K562 (cell line): ENCODE data around the gene SPTLC3. TPM values are rescaled to one million over a fixed set of nuclear protein-coding genes. Genes with fewer than 3 reads are reported as not detected.

Source experiments
- ATAC-seq: fragments of 200-7000 bp; cut with Tn5 transposase; 3 replicates; pipeline ENCODE4 v1.9.1; 2020; ENCODE audit warnings: moderate library complexity
- BruUV-seq: library from RNA; stranded (reverse); fragments of 400-500 nt; replicated peaks from 2 replicates; lab custom pipeline; 2021; lab: Mats Ljungman, UMichigan
- CTCF ChIA-PET: fragments of 300-600 bp; formaldehyde crosslinking; extraction: SDS; loops from one replicate; lab custom pipeline; 2021; ENCODE audit warnings: low intra/inter-chr PET ratio; lab: Yijun Ruan, JAX
- POLR2A ChIA-PET: fragments of 300-600, 350-650 bp; sonication (Branson Sonifier 250); formaldehyde crosslinking; extraction: SDS; loops from one replicate; lab custom pipeline; 2021; ENCODE audit warnings: antibody characterized with exemption, inconsistent platforms; lab: Yijun Ruan, JAX
- DNase-seq, 4 experiments: peaks; one replicate each; pipeline versions ENCODE4 v3.0.0 to v3.0.0-alpha.2; 2011 to 2018; ENCODE audit warnings: low spot score in 3 of 4, mixed read lengths in 3 of 4; ENCODE audit errors: extremely low read depth in 1 of 4
- FAIRE-seq: peaks from 2 replicates; lab custom pipeline; 2011; peaks lifted over from hg19 to GRCh38; lab: Jason Lieb, UNC
- H2AFZ ChIP-seq: 2 replicates; pipeline ENCODE4 v1.6.0; 2011; ENCODE audit warnings: low read depth, low read length, control low read depth, inconsistent platforms
- H3K27ac ChIP-seq: fragments of 200-600 bp; 3 replicates; pipeline ENCODE4 v1.8.0; 2011; ENCODE audit warnings: low read depth, mild to moderate bottlenecking, control low read depth, inconsistent platforms, low read length, moderate library complexity, mixed read lengths; ENCODE audit errors: extremely low read depth
- H3K27me3 ChIP-seq, 2 experiments: fragments of 300-600 bp in 1 of 2; 2 replicates in 1 of 2; 3 replicates in 1 of 2; pipeline versions ENCODE4 v1.6.0 to v1.8.0; 2011; ENCODE audit warnings: inconsistent platforms in 2 of 2, low read length in 2 of 2, mild to moderate bottlenecking in 1 of 2, mixed read lengths in 1 of 2, moderate library complexity in 1 of 2; ENCODE audit not compliant: control insufficient read depth in 2 of 2, insufficient read depth in 2 of 2
- H3K36me3 ChIP-seq: fragments of 300-600 bp; 3 replicates; pipeline ENCODE4 v1.8.0; 2011; ENCODE audit warnings: mild to moderate bottlenecking, low read length, inconsistent platforms; ENCODE audit not compliant: control insufficient read depth, insufficient read depth
- H3K4me1 ChIP-seq, 2 experiments: fragments of 200-600 bp in 1 of 2; replicated peaks in 1 of 2; 2 replicates in 1 of 2; 3 replicates in 1 of 2; pipeline versions ENCODE4 v1.5.1 to v1.8.0; 2011; ENCODE audit warnings: inconsistent platforms in 2 of 2, low read length in 2 of 2, mild to moderate bottlenecking in 1 of 2, mixed read lengths in 1 of 2, moderate library complexity in 1 of 2; ENCODE audit not compliant: control insufficient read depth in 2 of 2, insufficient read depth in 2 of 2
- H3K4me2 ChIP-seq: 2 replicates; pipeline ENCODE4 v1.6.1; 2011; ENCODE audit warnings: low read length, control low read depth, inconsistent platforms, mixed read lengths; ENCODE audit not compliant: insufficient read depth
- H3K4me3 ChIP-seq: fragments of 200-600 bp; sonication (generic), shearing (Covaris generic); 2 replicates; pipeline ENCODE4 v1.5.1; 2016; ENCODE audit warnings: control low read depth, inconsistent platforms
- H3K79me2 ChIP-seq: fragments of 200-600 bp; 3 replicates; pipeline ENCODE4 v1.8.0; 2011; ENCODE audit warnings: low read length, inconsistent platforms; ENCODE audit not compliant: control insufficient read depth, insufficient read depth
- H3K9ac ChIP-seq, 2 experiments: 2 replicates each; pipeline versions ENCODE4 v1.6.0 to v1.6.1; 2011; ENCODE audit warnings: low read depth in 2 of 2, low read length in 2 of 2, control low read depth in 1 of 2, inconsistent platforms in 1 of 2, mild to moderate bottlenecking in 1 of 2, mixed read lengths in 1 of 2; ENCODE audit not compliant: insufficient read depth in 1 of 2
- H3K9me1 ChIP-seq: one replicate; pipeline ENCODE4 v1.6.0; 2011; ENCODE audit warnings: inconsistent platforms, mild to moderate bottlenecking, low read length, moderate library complexity; ENCODE audit not compliant: control insufficient read depth, insufficient read depth
- H3K9me3 ChIP-seq: replicated peaks from 2 replicates; pipeline ENCODE4 v1.5.1; 2011; ENCODE audit warnings: low read depth, low read length, inconsistent platforms; ENCODE audit not compliant: control insufficient read depth, insufficient read depth
- H4K20me1 ChIP-seq: replicated peaks from 2 replicates; pipeline ENCODE4 v1.6.1; 2011; ENCODE audit warnings: low read length, inconsistent platforms, mixed read lengths; ENCODE audit not compliant: control insufficient read depth, insufficient read depth
- CEBPG ChIP-seq, 3 experiments: fragments of 200-800 bp in 1 of 3; sonication (Bioruptor generic) in 1 of 3; sonication (generic) in 1 of 3; formaldehyde crosslinking in 1 of 3; IDR thresholded peaks in 2 of 3; conservative IDR thresholded peaks in 1 of 3; 2 replicates each; pipeline versions ENCODE4 v1.6.1 to v1.8.0; 2016 to 2022; ENCODE audit warnings: missing compliant biosample characterization in 2 of 3, missing genetic modification characterization in 2 of 3, mild to moderate bottlenecking in 1 of 3, missing genetic modification reagents in 1 of 3
- CXXC5 ChIP-seq: fragments of 250-450 bp; sonication (Bioruptor Pico); IDR thresholded peaks from 2 replicates; pipeline ENCODE4 v1.8.0; 2022; ENCODE audit warnings: inconsistent platforms, mild to moderate bottlenecking, moderate library complexity
- GTF2E2 ChIP-seq: fragments of 200-800 bp; sonication (Bioruptor generic); IDR thresholded peaks from 2 replicates; pipeline ENCODE4 v1.6.1; 2016; ENCODE audit warnings: missing genetic modification characterization, missing compliant biosample characterization
- MCM5 ChIP-seq: fragments of 450-650 bp; IDR thresholded peaks from 2 replicates; pipeline ENCODE4 v1.6.1; 2016; ENCODE audit warnings: low read depth
- NR2C2 ChIP-seq, 2 experiments: fragments of 200-800 bp in 1 of 2; sonication (Bioruptor generic) in 1 of 2; sonication (generic) in 1 of 2; formaldehyde crosslinking in 1 of 2; IDR thresholded peaks; 2 replicates each; pipeline versions ENCODE4 v1.6.1 to v1.8.0; 2016 to 2022; ENCODE audit warnings: mild to moderate bottlenecking in 1 of 2, missing compliant biosample characterization in 1 of 2, missing genetic modification characterization in 1 of 2, missing genetic modification reagents in 1 of 2
- TSHZ1 ChIP-seq: fragments of 250-450 bp; sonication (Bioruptor Pico); IDR thresholded peaks from 2 replicates; pipeline ENCODE4 v1.4.0; 2020; ENCODE audit warnings: mild to moderate bottlenecking, moderate library complexity
- YY1 ChIP-seq, 3 experiments: IDR thresholded peaks; 2 replicates each; pipeline ENCODE4 v1.6.1; 2011; ENCODE audit warnings: low read length in 2 of 3, mild to moderate bottlenecking in 2 of 3, moderate library complexity in 2 of 3, borderline replicate concordance in 1 of 3, control low read depth in 1 of 3, low read depth in 1 of 3; ENCODE audit not compliant: insufficient read depth in 3 of 3, insufficient replicate concordance in 2 of 3, control insufficient read depth in 1 of 3, insufficient read length in 1 of 3; ENCODE audit errors: extremely low read depth in 1 of 3
- ZNF146 ChIP-seq: IDR thresholded peaks from one replicate; pipeline ENCODE4 v1.6.1; 2018; ENCODE audit warnings: missing compliant biosample characterization; ENCODE audit not compliant: unreplicated experiment
- ZNF311 ChIP-seq: fragments of 250-450 bp; sonication (Bioruptor Pico); IDR thresholded peaks from 2 replicates; pipeline ENCODE4 v1.4.0; 2020; ENCODE audit warnings: mild to moderate bottlenecking, moderate library complexity
- WGBS: fragments of 100-300 bp; shearing (Covaris generic); methylation state at CpG from one replicate; pipeline ENCODE4 v1.1.6; 2016; ENCODE audit warnings: low coverage, mixed read lengths; ENCODE audit not compliant: insufficient coverage; ENCODE audit errors: missing lambda C conversion rate; 5-methylcytosine and 5-hydroxymethylcytosine counted together
- in situ Hi-C: fragments of 300-500 bp; cut with MboI; formaldehyde crosslinking; loops from 4 replicates; pipeline ENCODE4 v1.15.0; 2018; ENCODE audit warnings: inconsistent platforms, mixed read lengths
- intact Hi-C: fragments of 100-400 bp; cut with micrococcal nuclease; formaldehyde crosslinking; loops from 2 replicates; pipeline ENCODE4 v1.14.2; 2022
- polyA plus RNA-seq, 8 experiments: library from polyadenylated mRNA; depleted of rRNA in 4 of 8; stranded (reverse) in 5 of 8; unstranded in 3 of 8; fragments of >200 nt; fragmentation: Nextera tagmentation in 2 of 8; fragmentation: Illumina TruSeq in 1 of 8; extraction: Ambion mirVana in 2 of 8; extraction: Trizol in 1 of 8; gene quantifications; 2 replicates each; pipeline versions ENCODE4 v1.2.1 to v1.2.3, GENCODE V29; 2011 to 2014; ENCODE audit warnings: inconsistent platforms in 1 of 8, missing spikeins in 1 of 8
- total RNA-seq, 7 experiments: library from RNA; depleted of rRNA in 6 of 7; stranded (reverse); fragments of >200 nt in 6 of 7; fragmentation: Illumina TruSeq in 2 of 7; extraction: Trizol in 2 of 7; gene quantifications; 2 replicates each; pipeline versions ENCODE4 v1.2.1 to v1.2.3, GENCODE V29; 2011 to 2021; ENCODE audit warnings: low replicate concordance in 1 of 7
- TF ChIP-seq, protein P1 (sequence below): fragments of 200-400 bp; formaldehyde crosslinking; IDR thresholded peaks from 2 replicates; pipeline ENCODE4 v1.6.1; 2017; ENCODE audit warnings: mild to moderate bottlenecking, low read depth, low read length, moderate library complexity
- TF ChIP-seq, protein P2 (sequence below): fragments of 450-650 bp; formaldehyde crosslinking; IDR thresholded peaks from 2 replicates; pipeline ENCODE4 v1.4.0; 2020; ENCODE audit warnings: mild to moderate bottlenecking, moderate library complexity
- TF ChIP-seq, protein P3 (sequence below): fragments of 250-450 bp; sonication (Bioruptor Pico); IDR thresholded peaks from 2 replicates; pipeline ENCODE4 v1.8.0; 2022; ENCODE audit warnings: moderate library complexity, mild to moderate bottlenecking, inconsistent platforms

Gene SPTLC3
- total and polyA plus RNA-seq, 9 of the 15 experiments (the other 6 are each of a cell fraction or from before 2014, with no cell fraction given): not detected

- Histone ChIP-seq H3K9me1 (no peaks in the 10 kb centered on the region), H2AFZ (no peak overlapping the region), H3K4me3 (no peak overlapping the region), H3K4me2 (no peak overlapping the region), H3K36me3 (no peaks in the 10 kb centered on the region), H3K27ac (no peak overlapping the region), H3K9ac (no peak overlapping the region), H3K4me1 (no peaks in the 10 kb centered on the region), H3K27me3 (no peaks in the 10 kb centered on the region), H4K20me1 (no peaks in the 10 kb centered on the region), H3K79me2 (no peaks in the 10 kb centered on the region), H3K9me3 (no peaks in the 10 kb centered on the region)
- no peak for DNase-seq
- ATAC-seq: no peak
- intact Hi-C loops: no loop called here
- ChIA-PET CTCF (no interaction called here), POLR2A (no interaction called here)
- 3% methylated on average over 4 of the region's 4 CpGs for WGBS
- in situ Hi-C loops: no loop called here
- FAIRE-seq: no peak
- BruUV-seq: no TSS peak
- TF ChIP-seq ZNF311 (CRISPR knock-in tag) (no peak), ZNF146 (CRISPR knock-in tag) (no peak), NR2C2 (CRISPR knock-in tag; IDR thresholded peaks at IDR 0.05) (no peak), NR2C2 (tag; IDR thresholded peaks at IDR 0.05) (no peak), CXXC5 (CRISPR knock-in tag) (no peak), GTF2E2 (tag) (no peak), MCM5 (no peak), YY1 (IDR thresholded peaks at IDR 0.05; ENCODE audit: borderline replicate concordance in 1 of 3, control insufficient read depth in 1 of 3, extremely low read depth in 1 of 3, insufficient read depth in 3 of 3, insufficient read length in 1 of 3, insufficient replicate concordance in 2 of 3, low read depth in 1 of 3, low read length in 2 of 3) (no peak), TSHZ1 (no peak), CEBPG (CRISPR knock-in tag; IDR thresholded peaks at IDR 0.05) (no peak), CEBPG (tag; conservative IDR thresholded peaks at IDR 0.05 in 1 of 2, IDR thresholded peaks at IDR 0.05 in 1 of 2) (no peak)
- TF ChIP-seq, protein P1, sequence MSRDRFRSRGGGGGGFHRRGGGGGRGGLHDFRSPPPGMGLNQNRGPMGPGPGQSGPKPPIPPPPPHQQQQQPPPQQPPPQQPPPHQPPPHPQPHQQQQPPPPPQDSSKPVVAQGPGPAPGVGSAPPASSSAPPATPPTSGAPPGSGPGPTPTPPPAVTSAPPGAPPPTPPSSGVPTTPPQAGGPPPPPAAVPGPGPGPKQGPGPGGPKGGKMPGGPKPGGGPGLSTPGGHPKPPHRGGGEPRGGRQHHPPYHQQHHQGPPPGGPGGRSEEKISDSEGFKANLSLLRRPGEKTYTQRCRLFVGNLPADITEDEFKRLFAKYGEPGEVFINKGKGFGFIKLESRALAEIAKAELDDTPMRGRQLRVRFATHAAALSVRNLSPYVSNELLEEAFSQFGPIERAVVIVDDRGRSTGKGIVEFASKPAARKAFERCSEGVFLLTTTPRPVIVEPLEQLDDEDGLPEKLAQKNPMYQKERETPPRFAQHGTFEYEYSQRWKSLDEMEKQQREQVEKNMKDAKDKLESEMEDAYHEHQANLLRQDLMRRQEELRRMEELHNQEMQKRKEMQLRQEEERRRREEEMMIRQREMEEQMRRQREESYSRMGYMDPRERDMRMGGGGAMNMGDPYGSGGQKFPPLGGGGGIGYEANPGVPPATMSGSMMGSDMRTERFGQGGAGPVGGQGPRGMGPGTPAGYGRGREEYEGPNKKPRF: no peak
- TF ChIP-seq, protein P2, sequence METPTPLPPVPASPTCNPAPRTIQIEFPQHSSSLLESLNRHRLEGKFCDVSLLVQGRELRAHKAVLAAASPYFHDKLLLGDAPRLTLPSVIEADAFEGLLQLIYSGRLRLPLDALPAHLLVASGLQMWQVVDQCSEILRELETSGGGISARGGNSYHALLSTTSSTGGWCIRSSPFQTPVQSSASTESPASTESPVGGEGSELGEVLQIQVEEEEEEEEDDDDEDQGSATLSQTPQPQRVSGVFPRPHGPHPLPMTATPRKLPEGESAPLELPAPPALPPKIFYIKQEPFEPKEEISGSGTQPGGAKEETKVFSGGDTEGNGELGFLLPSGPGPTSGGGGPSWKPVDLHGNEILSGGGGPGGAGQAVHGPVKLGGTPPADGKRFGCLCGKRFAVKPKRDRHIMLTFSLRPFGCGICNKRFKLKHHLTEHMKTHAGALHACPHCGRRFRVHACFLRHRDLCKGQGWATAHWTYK (CRISPR knock-in tag): no peak
- TF ChIP-seq, protein P3, sequence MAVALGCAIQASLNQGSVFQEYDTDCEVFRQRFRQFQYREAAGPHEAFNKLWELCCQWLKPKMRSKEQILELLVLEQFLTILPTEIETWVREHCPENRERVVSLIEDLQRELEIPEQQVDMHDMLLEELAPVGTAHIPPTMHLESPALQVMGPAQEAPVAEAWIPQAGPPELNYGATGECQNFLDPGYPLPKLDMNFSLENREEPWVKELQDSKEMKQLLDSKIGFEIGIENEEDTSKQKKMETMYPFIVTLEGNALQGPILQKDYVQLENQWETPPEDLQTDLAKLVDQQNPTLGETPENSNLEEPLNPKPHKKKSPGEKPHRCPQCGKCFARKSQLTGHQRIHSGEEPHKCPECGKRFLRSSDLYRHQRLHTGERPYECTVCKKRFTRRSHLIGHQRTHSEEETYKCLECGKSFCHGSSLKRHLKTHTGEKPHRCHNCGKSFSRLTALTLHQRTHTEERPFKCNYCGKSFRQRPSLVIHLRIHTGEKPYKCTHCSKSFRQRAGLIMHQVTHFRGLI (CRISPR knock-in tag): no peak
Observed at GRCh38 chr20:13094976-13095375, 86.2 kb downstream of the SPTLC3 start.
